ENCODE data around the gene OR1K1.

GRCh38 chr9:122779181-122779580 lies 20.7 kb upstream of the OR1K1 start:
- TF ChIP-seq CTCF (conservative IDR thresholded peaks at IDR 0.05) (no peak), EZH2 (IDR thresholded peaks at IDR 0.05; ENCODE audit: low read depth) (no peak)

Measured in PC-9 (cell line).